HepG2 (cell line): ENCODE results near the gene ZNF771. TPM values are rescaled to one million over a fixed set of nuclear protein-coding genes. Genes with fewer than 3 reads are reported as not detected.
A peak's percentile ranks its signal among the peaks of the same experiment; 100 is the strongest.

Experiments used
- CREB1 ChIP-seq, 2 experiments: fragments of 450-650 bp in 1 of 2; IDR thresholded peaks; 2 replicates each; pipeline ENCODE4 v1.6.1; 2016 to 2017; ENCODE audit warnings: control low read depth in 1 of 2, mild to moderate bottlenecking in 1 of 2, missing compliant biosample characterization in 1 of 2, missing genetic modification characterization in 1 of 2
- EP300 ChIP-seq, 3 experiments: sonication (generic) in 1 of 3; formaldehyde crosslinking in 1 of 3; IDR thresholded peaks; 2 replicates each; pipeline versions ENCODE4 v1.5.1 to v1.6.1; 2011 to 2020; ENCODE audit warnings: low read depth in 2 of 3, low read length in 2 of 3, borderline replicate concordance in 1 of 3, improper control_type of control experiment in 1 of 3, mild to moderate bottlenecking in 1 of 3, missing genetic modification reagents in 1 of 3, moderate library complexity in 1 of 3
- FOXC1 ChIP-seq: sonication (generic); formaldehyde crosslinking; IDR thresholded peaks from 2 replicates; pipeline ENCODE4 v1.8.0; 2022; ENCODE audit warnings: mild to moderate bottlenecking, missing genetic modification reagents, borderline replicate concordance
- GABPB1 ChIP-seq: IDR thresholded peaks from 2 replicates; pipeline ENCODE4 v1.6.1; 2016; ENCODE audit warnings: mild to moderate bottlenecking, missing genetic modification reagents, moderate library complexity, missing compliant biosample characterization
- JUNB ChIP-seq: sonication (generic); formaldehyde crosslinking; IDR thresholded peaks from 2 replicates; pipeline ENCODE4 v1.8.0; 2022; ENCODE audit warnings: missing genetic modification reagents, mild to moderate bottlenecking, borderline replicate concordance
- KDM6A ChIP-seq: IDR thresholded peaks from 2 replicates; pipeline ENCODE4 v1.6.1; 2016; ENCODE audit warnings: low read depth
- KLF6 ChIP-seq: IDR thresholded peaks from 2 replicates; pipeline ENCODE4 v1.8.0; 2016; ENCODE audit warnings: missing biosample characterization, missing genetic modification reagents
- MIER3 ChIP-seq: IDR thresholded peaks from 2 replicates; pipeline ENCODE4 v1.6.1; 2016; ENCODE audit warnings: missing compliant biosample characterization, borderline replicate concordance
- NFE2 ChIP-seq: sonication (generic); formaldehyde crosslinking; IDR thresholded peaks from 2 replicates; pipeline ENCODE4 v1.4.0; 2020; ENCODE audit warnings: missing genetic modification reagents
- NR2F1 ChIP-seq, 2 experiments: fragments of 450-650 bp in 1 of 2; formaldehyde crosslinking in 1 of 2; IDR thresholded peaks; 2 replicates each; pipeline versions ENCODE4 v1.5.0 to v1.6.1; 2016 to 2020; ENCODE audit warnings: mild to moderate bottlenecking in 1 of 2, missing compliant biosample characterization in 1 of 2, missing genetic modification reagents in 1 of 2, moderate library complexity in 1 of 2
- POLR2A ChIP-seq, 2 experiments: IDR thresholded peaks; 2 replicates each; pipeline ENCODE4 v1.6.1; 2011; ENCODE audit warnings: low read depth in 2 of 2, low read length in 2 of 2, mild to moderate bottlenecking in 1 of 2, moderate library complexity in 1 of 2; ENCODE audit not compliant: insufficient read depth in 1 of 2
- SAFB2 ChIP-seq: sonication (generic); formaldehyde crosslinking; IDR thresholded peaks from 2 replicates; pipeline ENCODE4 v1.5.1; 2020; ENCODE audit warnings: missing genetic modification reagents, low read depth, mild to moderate bottlenecking, borderline replicate concordance
- ZBTB7A ChIP-seq: sonication (generic); formaldehyde crosslinking; IDR thresholded peaks from 2 replicates; pipeline ENCODE4 v1.8.0; 2022; ENCODE audit warnings: mild to moderate bottlenecking, missing genetic modification reagents
- ZFP36 ChIP-seq: fragments of 150-350 bp; IDR thresholded peaks from 2 replicates; pipeline ENCODE4 v1.6.1; 2018; ENCODE audit warnings: borderline replicate concordance, low read length, low read depth; ENCODE audit not compliant: partially characterized antibody
- ZFP37 ChIP-seq: sonication (generic); formaldehyde crosslinking; IDR thresholded peaks from 2 replicates; pipeline ENCODE4 v1.4.0; 2020; ENCODE audit warnings: missing genetic modification reagents, borderline replicate concordance
- ZNF160 ChIP-seq: sonication (generic); formaldehyde crosslinking; IDR thresholded peaks from 2 replicates; pipeline ENCODE4 v1.8.0; 2022; ENCODE audit warnings: mild to moderate bottlenecking, inconsistent platforms, missing genetic modification reagents
- ZNF430 ChIP-seq: sonication (generic); formaldehyde crosslinking; IDR thresholded peaks from 2 replicates; pipeline ENCODE4 v1.9.0; 2021; ENCODE audit warnings: mild to moderate bottlenecking, missing genetic modification reagents
- ZNF598 ChIP-seq: sonication (generic); formaldehyde crosslinking; IDR thresholded peaks from 2 replicates; pipeline ENCODE4 v1.5.1; 2020; ENCODE audit warnings: mild to moderate bottlenecking, missing genetic modification reagents, borderline replicate concordance
- ZNF749 ChIP-seq: sonication (generic); formaldehyde crosslinking; IDR thresholded peaks from 2 replicates; pipeline ENCODE4 v1.8.0; 2022; ENCODE audit warnings: mild to moderate bottlenecking, missing genetic modification reagents, moderate library complexity, borderline replicate concordance
- ZSCAN25 ChIP-seq: sonication (generic); formaldehyde crosslinking; IDR thresholded peaks from 2 replicates; pipeline ENCODE4 v1.8.0; 2022; ENCODE audit warnings: mild to moderate bottlenecking, missing genetic modification reagents
- polyA plus RNA-seq, 8 experiments: library from polyadenylated mRNA; depleted of rRNA in 3 of 8; stranded (reverse) in 7 of 8; unstranded in 1 of 8; fragments of >200 nt; fragmentation: Illumina TruSeq in 4 of 8; extraction: Trizol in 4 of 8; gene quantifications; 2 replicates each; pipeline versions ENCODE4 v1.2.1 to v1.2.3, GENCODE V29; 2011 to 2016; ENCODE audit warnings: low read depth in 4 of 8, missing spikeins in 1 of 8, mixed read lengths in 1 of 8; ENCODE audit not compliant: insufficient read depth in 1 of 8
- total RNA-seq, 5 experiments: library from RNA; depleted of rRNA; stranded (reverse); fragments of >200 nt; fragmentation: Illumina TruSeq; extraction: Trizol; gene quantifications; 2 replicates each; pipeline ENCODE4 v1.2.3, GENCODE V29; 2016; ENCODE audit warnings: low read depth in 1 of 5
- TF ChIP-seq, protein P1 (sequence below): IDR thresholded peaks from 2 replicates; pipeline ENCODE4 v1.6.1; 2016; ENCODE audit warnings: missing compliant biosample characterization, missing genetic modification reagents, borderline replicate concordance
- TF ChIP-seq, protein P2 (sequence below): sonication (generic); formaldehyde crosslinking; IDR thresholded peaks from 2 replicates; pipeline ENCODE4 v1.4.0; 2020; ENCODE audit warnings: missing genetic modification reagents
- TF ChIP-seq, protein P3 (sequence below): sonication (generic); formaldehyde crosslinking; IDR thresholded peaks from 2 replicates; pipeline ENCODE4 v1.4.0; 2020; ENCODE audit warnings: missing genetic modification reagents

ZNF771 gene
- total and polyA plus RNA-seq, 2 of the 13 experiments (the other 11 are each of a cell fraction or from before 2014, with no cell fraction given) = 5.0 to 11.8 TPM

- TF ChIP-seq, protein P1, sequence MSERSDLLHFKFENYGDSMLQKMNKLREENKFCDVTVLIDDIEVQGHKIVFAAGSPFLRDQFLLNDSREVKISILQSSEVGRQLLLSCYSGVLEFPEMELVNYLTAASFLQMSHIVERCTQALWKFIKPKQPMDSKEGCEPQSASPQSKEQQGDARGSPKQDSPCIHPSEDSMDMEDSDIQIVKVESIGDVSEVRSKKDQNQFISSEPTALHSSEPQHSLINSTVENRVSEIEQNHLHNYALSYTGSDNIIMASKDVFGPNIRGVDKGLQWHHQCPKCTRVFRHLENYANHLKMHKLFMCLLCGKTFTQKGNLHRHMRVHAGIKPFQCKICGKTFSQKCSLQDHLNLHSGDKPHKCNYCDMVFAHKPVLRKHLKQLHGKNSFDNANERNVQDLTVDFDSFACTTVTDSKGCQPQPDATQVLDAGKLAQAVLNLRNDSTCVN (CRISPR knock-in tag) = no peak
- TF ChIP-seq ZNF430 (no peak), NR2F1 (CRISPR knock-in tag; IDR thresholded peaks at IDR 0.05) (peak; percentile 52 to 77; a peak in 3 of 4 replicates), ZFP37 (CRISPR knock-in tag) (no peak), GABPB1 (CRISPR knock-in tag) (peak; percentile 84), CREB1 (IDR thresholded peaks at IDR 0.05) (peak; percentile 38; the same call in 1 of the 2 replicates), CREB1 (CRISPR knock-in tag; IDR thresholded peaks at IDR 0.05) (peak; percentile 85), FOXC1 (no peak), KDM6A (CRISPR knock-in tag) (no peak), ZFP36 (no peak), ZBTB7A (CRISPR knock-in tag) (no peak), NFE2 (CRISPR knock-in tag) (no peak), EP300 (IDR thresholded peaks at IDR 0.05; ENCODE audit: low read depth in 2 of 2, low read length in 2 of 2) (no peak), EP300 (CRISPR knock-in tag; IDR thresholded peaks at IDR 0.05; ENCODE audit: borderline replicate concordance) (no peak), ZNF598 (CRISPR knock-in tag) (peak; percentile 54; the same call in 1 of the 2 replicates), ZSCAN25 (no peak), ZNF160 (no peak), SAFB2 (no peak), POLR2A (IDR thresholded peaks at IDR 0.05; ENCODE audit: insufficient read depth in 1 of 2, low read depth in 2 of 2, low read length in 2 of 2) (no peak), JUNB (CRISPR knock-in tag) (no peak), MIER3 (CRISPR knock-in tag) (no peak), ZNF749 (CRISPR knock-in tag) (no peak), KLF6 (CRISPR knock-in tag) (no peak)
- TF ChIP-seq, protein P2, sequence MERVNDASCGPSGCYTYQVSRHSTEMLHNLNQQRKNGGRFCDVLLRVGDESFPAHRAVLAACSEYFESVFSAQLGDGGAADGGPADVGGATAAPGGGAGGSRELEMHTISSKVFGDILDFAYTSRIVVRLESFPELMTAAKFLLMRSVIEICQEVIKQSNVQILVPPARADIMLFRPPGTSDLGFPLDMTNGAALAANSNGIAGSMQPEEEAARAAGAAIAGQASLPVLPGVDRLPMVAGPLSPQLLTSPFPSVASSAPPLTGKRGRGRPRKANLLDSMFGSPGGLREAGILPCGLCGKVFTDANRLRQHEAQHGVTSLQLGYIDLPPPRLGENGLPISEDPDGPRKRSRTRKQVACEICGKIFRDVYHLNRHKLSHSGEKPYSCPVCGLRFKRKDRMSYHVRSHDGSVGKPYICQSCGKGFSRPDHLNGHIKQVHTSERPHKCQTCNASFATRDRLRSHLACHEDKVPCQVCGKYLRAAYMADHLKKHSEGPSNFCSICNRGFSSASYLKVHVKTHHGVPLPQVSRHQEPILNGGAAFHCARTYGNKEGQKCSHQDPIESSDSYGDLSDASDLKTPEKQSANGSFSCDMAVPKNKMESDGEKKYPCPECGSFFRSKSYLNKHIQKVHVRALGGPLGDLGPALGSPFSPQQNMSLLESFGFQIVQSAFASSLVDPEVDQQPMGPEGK (CRISPR knock-in tag) = peak; percentile 9; the same call in 1 of the 2 replicates
- TF ChIP-seq, protein P3, sequence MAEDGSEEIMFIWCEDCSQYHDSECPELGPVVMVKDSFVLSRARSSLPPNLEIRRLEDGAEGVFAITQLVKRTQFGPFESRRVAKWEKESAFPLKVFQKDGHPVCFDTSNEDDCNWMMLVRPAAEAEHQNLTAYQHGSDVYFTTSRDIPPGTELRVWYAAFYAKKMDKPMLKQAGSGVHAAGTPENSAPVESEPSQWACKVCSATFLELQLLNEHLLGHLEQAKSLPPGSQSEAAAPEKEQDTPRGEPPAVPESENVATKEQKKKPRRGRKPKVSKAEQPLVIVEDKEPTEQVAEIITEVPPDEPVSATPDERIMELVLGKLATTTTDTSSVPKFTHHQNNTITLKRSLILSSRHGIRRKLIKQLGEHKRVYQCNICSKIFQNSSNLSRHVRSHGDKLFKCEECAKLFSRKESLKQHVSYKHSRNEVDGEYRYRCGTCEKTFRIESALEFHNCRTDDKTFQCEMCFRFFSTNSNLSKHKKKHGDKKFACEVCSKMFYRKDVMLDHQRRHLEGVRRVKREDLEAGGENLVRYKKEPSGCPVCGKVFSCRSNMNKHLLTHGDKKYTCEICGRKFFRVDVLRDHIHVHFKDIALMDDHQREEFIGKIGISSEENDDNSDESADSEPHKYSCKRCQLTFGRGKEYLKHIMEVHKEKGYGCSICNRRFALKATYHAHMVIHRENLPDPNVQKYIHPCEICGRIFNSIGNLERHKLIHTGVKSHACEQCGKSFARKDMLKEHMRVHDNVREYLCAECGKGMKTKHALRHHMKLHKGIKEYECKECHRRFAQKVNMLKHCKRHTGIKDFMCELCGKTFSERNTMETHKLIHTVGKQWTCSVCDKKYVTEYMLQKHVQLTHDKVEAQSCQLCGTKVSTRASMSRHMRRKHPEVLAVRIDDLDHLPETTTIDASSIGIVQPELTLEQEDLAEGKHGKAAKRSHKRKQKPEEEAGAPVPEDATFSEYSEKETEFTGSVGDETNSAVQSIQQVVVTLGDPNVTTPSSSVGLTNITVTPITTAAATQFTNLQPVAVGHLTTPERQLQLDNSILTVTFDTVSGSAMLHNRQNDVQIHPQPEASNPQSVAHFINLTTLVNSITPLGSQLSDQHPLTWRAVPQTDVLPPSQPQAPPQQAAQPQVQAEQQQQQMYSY (CRISPR knock-in tag) = no peak
These were observed 25.9 kb upstream of the ZNF771 start (continued) for GRCh38 chr16:30381291-30382041.
